ENCODE data around the gene PRRT2. TPM values are rescaled to one million over a fixed set of nuclear protein-coding genes. Genes with fewer than 3 reads are reported as not detected.

PRRT2 gene
- total RNA-seq, 4 donors from 2014 or later = 3.6 to 11.2 (median 6.7) TPM

- peaks cover 17 to 30% (median 28%) of the 10 kb centered on the region in 4 donors for H3K4me1 ChIP-seq
- 95% methylated on average over 19 of the region's 19 CpGs for WGBS
- intact Hi-C loops (cut with DNase I) = no loop called here
- no peak overlapping the region for H3K4me3 ChIP-seq
- H3K27me3 ChIP-seq = no peaks in the 10 kb centered on the region
- H3K9me3 ChIP-seq = no peaks in the 10 kb centered on the region
- peaks cover 19 to 37% (median 31%) of the 10 kb centered on the region in 4 donors for H3K36me3 ChIP-seq
- TF ChIP-seq EP300 (IDR thresholded peaks at IDR 0.05) (no peak), POLR2AphosphoS5 (IDR thresholded peaks at IDR 0.05) (no peak), CTCF (IDR thresholded peaks at IDR 0.05) (no peak), POLR2A (IDR thresholded peaks at IDR 0.05; ENCODE audit: low read depth) (no peak)
- no peak overlapping the region for H3K27ac ChIP-seq (replicated peaks in 1 of 4)
- DNase-seq (ENCODE audit: extremely low spot score) = no peak
These were observed 47.0 kb downstream of the PRRT2 start for GRCh38 chr16:29858974-29859373.

GRCh38 chr16:29860218-29860617, 48.2 kb downstream of the PRRT2 start:
- H3K4me1 ChIP-seq = peaks cover 17 to 31% (median 29%) of the 10 kb centered on the region in 4 donors
- WGBS = 87% methylated on average over 9 of the region's 9 CpGs
- H3K4me3 ChIP-seq = no peak overlapping the region
- no peaks in the 10 kb centered on the region for H3K27me3 ChIP-seq
- no peaks in the 10 kb centered on the region for H3K9me3 ChIP-seq
- no peak overlapping the region for H3K27ac ChIP-seq (replicated peaks in 1 of 4)
- peaks cover 19 to 37% (median 31%) of the 10 kb centered on the region in 4 donors for H3K36me3 ChIP-seq
- no peak for DNase-seq (ENCODE audit: extremely low spot score)
- TF ChIP-seq CTCF (IDR thresholded peaks at IDR 0.05) = no peak
- no peak for TF ChIP-seq EP300 (IDR thresholded peaks at IDR 0.05)
- TF ChIP-seq POLR2AphosphoS5 (IDR thresholded peaks at IDR 0.05) = no peak
- no peak for TF ChIP-seq POLR2A (IDR thresholded peaks at IDR 0.05; ENCODE audit: low read depth)
- intact Hi-C loops (cut with DNase I) = loop anchor here (10.0 kb wide), 1 partner anchor 145 kb away; no protein-coding TSS in a partner anchor

GRCh38 chr16:29862383-29862883, 50.4 kb downstream of the PRRT2 start:
- no peak for DNase-seq (ENCODE audit: extremely low spot score)
- H3K27ac ChIP-seq (replicated peaks in 1 of 4) = peak overlapping the region; percentile 85 to 94 (median 86)
- peak overlapping the region; percentile 67 to 99 (median 78) for H3K4me3 ChIP-seq
- TF ChIP-seq POLR2AphosphoS5 (IDR thresholded peaks at IDR 0.05) (no peak), POLR2A (IDR thresholded peaks at IDR 0.05; ENCODE audit: low read depth) (no peak), EP300 (IDR thresholded peaks at IDR 0.05) (no peak), CTCF (IDR thresholded peaks at IDR 0.05) (no peak)
- H3K4me1 ChIP-seq = peaks cover 17 to 29% (median 26%) of the 10 kb centered on the region in 4 donors
- no peaks in the 10 kb centered on the region for H3K9me3 ChIP-seq
- no peaks in the 10 kb centered on the region for H3K27me3 ChIP-seq
- intact Hi-C loops (cut with DNase I) = loop anchor here (10.0 kb wide), 1 partner anchor 142 kb away; no protein-coding TSS in a partner anchor
- WGBS = 2% methylated on average over 9 of the region's 27 CpGs
- H3K36me3 ChIP-seq = peaks cover 19 to 37% (median 31%) of the 10 kb centered on the region in 4 donors

- intact Hi-C loops (cut with DNase I) = loop anchor here (10.0 kb wide), 1 partner anchor 142 kb away; no protein-coding TSS in a partner anchor
These were observed 51.1 kb downstream of the PRRT2 start, which contains the start of gene CDIPT for GRCh38 chr16:29862884-29863668. CDIPT (minus strand) TSS chr16:29863226; CDS start chr16:29862857, 369 bp downstream.

More at GRCh38 chr16:29862884-29863668, 51.1 kb downstream of the PRRT2 start, which contains the start of gene CDIPT:
- Histone ChIP-seq H3K4me1 (peaks cover 17 to 29% (median 26%) of the 10 kb centered on the region in 4 donors), H3K36me3 (peaks cover 19 to 33% (median 31%) of the 10 kb centered on the region in 4 donors), H3K4me3 (peak within 1 kb of the TSS; percentile 67 to 99 (median 78)), H3K9me3 (no peaks in the 10 kb centered on the region), H3K27ac (replicated peaks in 1 of 4) (peak within 1 kb of the TSS; percentile 85 to 94 (median 86)), H3K27me3 (no peaks in the 10 kb centered on the region)
- DNase-seq (ENCODE audit: extremely low spot score) = peak; percentile 97
- under 1% methylated on average over 34 of the region's 57 CpGs for WGBS
- TF ChIP-seq POLR2A (IDR thresholded peaks at IDR 0.05; ENCODE audit: low read depth) (peak; percentile 2), CTCF (IDR thresholded peaks at IDR 0.05) (peak; percentile 52 to 84 (median 63)), POLR2AphosphoS5 (IDR thresholded peaks at IDR 0.05) (peak; percentile 87 to 89), EP300 (IDR thresholded peaks at IDR 0.05) (no peak)
